ENCODE data around the gene AKAP7. TPM values are rescaled to one million over a fixed set of nuclear protein-coding genes. Genes with fewer than 3 reads are reported as not detected.

The AKAP7 gene
- total and polyA plus RNA-seq, 2 experiments from 2014 or later: 18.4 to 54.4 TPM

- Histone ChIP-seq H3K27me3 (no peaks in the 10 kb centered on the region), H3K9me2 (replicated peaks; ENCODE audit: insufficient read depth) (no peaks in the 10 kb centered on the region), H2AFZ (no peak overlapping the region), H3K4me3 (no peak overlapping the region), H3K27ac (no peak overlapping the region), H3K4me2 (no peak overlapping the region), H4K20me1 (ENCODE audit: insufficient read depth, poor library complexity, severe bottlenecking) (no peaks in the 10 kb centered on the region), H3K79me2 (no peaks in the 10 kb centered on the region), H3K9me3 (ENCODE audit: low read depth) (no peaks in the 10 kb centered on the region), H3K36me3 (replicated peaks; ENCODE audit: insufficient read depth, low read depth) (no peaks in the 10 kb centered on the region), H3K4me1 (ENCODE audit: insufficient read depth) (no peaks in the 10 kb centered on the region)
- TF ChIP-seq EZH2phosphoT487 (IDR thresholded peaks at IDR 0.05; ENCODE audit: low read depth, severe bottlenecking, unreplicated experiment) (no peak), CTCF (IDR thresholded peaks at IDR 0.05; ENCODE audit: poor library complexity) (no peak), EZH2 (IDR thresholded peaks at IDR 0.05; ENCODE audit: borderline replicate concordance) (no peak)
- 92% methylated on average over 3 of the region's 3 CpGs for WGBS (ENCODE audit: low lambda C conversion rate, missing lambda C conversion rate)
- no peak for DNase-seq (ENCODE audit: low spot score)
These were observed 90.7 kb downstream of the AKAP7 start for GRCh38 chr6:131225959-131226358.

GRCh38 chr6:131226459-131227157 is 91.3 kb downstream of the AKAP7 start:
- Histone ChIP-seq H3K9me3 (ENCODE audit: low read depth) (no peaks in the 10 kb centered on the region), H3K27ac (no peak overlapping the region), H3K36me3 (replicated peaks; ENCODE audit: insufficient read depth, low read depth) (no peaks in the 10 kb centered on the region), H3K4me1 (ENCODE audit: insufficient read depth) (no peaks in the 10 kb centered on the region), H3K9me2 (replicated peaks; ENCODE audit: insufficient read depth) (no peaks in the 10 kb centered on the region), H2AFZ (no peak overlapping the region), H3K4me3 (no peak overlapping the region), H3K79me2 (no peaks in the 10 kb centered on the region), H4K20me1 (ENCODE audit: insufficient read depth, poor library complexity, severe bottlenecking) (no peaks in the 10 kb centered on the region), H3K4me2 (no peak overlapping the region), H3K27me3 (no peaks in the 10 kb centered on the region)
- TF ChIP-seq EZH2phosphoT487 (IDR thresholded peaks at IDR 0.05; ENCODE audit: low read depth, severe bottlenecking, unreplicated experiment) (no peak), EZH2 (IDR thresholded peaks at IDR 0.05; ENCODE audit: borderline replicate concordance) (no peak), CTCF (IDR thresholded peaks at IDR 0.05; ENCODE audit: poor library complexity) (no peak)
- 89% methylated on average over 5 of the region's 5 CpGs for WGBS (ENCODE audit: low lambda C conversion rate, missing lambda C conversion rate)
- DNase-seq (ENCODE audit: low spot score): no peak

- H3K27ac ChIP-seq: no peak overlapping the region
- H3K79me2 ChIP-seq: no peaks in the 10 kb centered on the region
- no peaks in the 10 kb centered on the region for H3K9me2 ChIP-seq (replicated peaks; ENCODE audit: insufficient read depth)
- WGBS (ENCODE audit: low lambda C conversion rate, missing lambda C conversion rate): 96% methylated on average over 3 of the region's 3 CpGs
- H3K4me2 ChIP-seq: no peak overlapping the region
- no peaks in the 10 kb centered on the region for H3K9me3 ChIP-seq (ENCODE audit: low read depth)
- DNase-seq (ENCODE audit: low spot score): no peak
- no peaks in the 10 kb centered on the region for H3K36me3 ChIP-seq (replicated peaks; ENCODE audit: insufficient read depth, low read depth)
- TF ChIP-seq CTCF (IDR thresholded peaks at IDR 0.05; ENCODE audit: poor library complexity) (no peak), EZH2phosphoT487 (IDR thresholded peaks at IDR 0.05; ENCODE audit: low read depth, severe bottlenecking, unreplicated experiment) (no peak), EZH2 (IDR thresholded peaks at IDR 0.05; ENCODE audit: borderline replicate concordance) (no peak)
- no peak overlapping the region for H3K4me3 ChIP-seq
- no peak overlapping the region for H2AFZ ChIP-seq
- no peaks in the 10 kb centered on the region for H3K27me3 ChIP-seq
- no peaks in the 10 kb centered on the region for H4K20me1 ChIP-seq (ENCODE audit: insufficient read depth, poor library complexity, severe bottlenecking)
- H3K4me1 ChIP-seq (ENCODE audit: insufficient read depth): no peaks in the 10 kb centered on the region
These were observed 91.9 kb downstream of the AKAP7 start for GRCh38 chr6:131227158-131227543.
